SK-N-SH treated with all-trans-retinoic acid at 6 μM for 48 hours (cell line): ENCODE measurements around the gene PHF21B.

Experiments
- OSR1 ChIP-seq: fragments of 250-450 bp; sonication (Bioruptor Pico); IDR thresholded peaks from 2 replicates; pipeline ENCODE4 v1.8.0; 2022; ENCODE audit warnings: moderate library complexity, mild to moderate bottlenecking, inconsistent platforms
- RARB ChIP-seq: fragments of 250-450 bp; sonication (Bioruptor Pico); IDR thresholded peaks from 2 replicates; pipeline ENCODE4 v1.8.0; 2021; ENCODE audit warnings: mild to moderate bottlenecking, moderate library complexity
- TCF4 ChIP-seq: fragments of 250-450 bp; sonication (Bioruptor Pico); IDR thresholded peaks from 2 replicates; pipeline ENCODE4 v1.8.0; 2021; ENCODE audit warnings: mild to moderate bottlenecking, moderate library complexity, borderline replicate concordance
- TF ChIP-seq, protein P1 (sequence below): fragments of 250-450 bp; sonication (Bioruptor Pico); IDR thresholded peaks from 2 replicates; pipeline ENCODE4 v1.5.1; 2021; ENCODE audit warnings: mild to moderate bottlenecking, moderate library complexity

GRCh38 chr22:44963832-44964721 is 45.7 kb downstream of the PHF21B start:
- TF ChIP-seq, protein P1, sequence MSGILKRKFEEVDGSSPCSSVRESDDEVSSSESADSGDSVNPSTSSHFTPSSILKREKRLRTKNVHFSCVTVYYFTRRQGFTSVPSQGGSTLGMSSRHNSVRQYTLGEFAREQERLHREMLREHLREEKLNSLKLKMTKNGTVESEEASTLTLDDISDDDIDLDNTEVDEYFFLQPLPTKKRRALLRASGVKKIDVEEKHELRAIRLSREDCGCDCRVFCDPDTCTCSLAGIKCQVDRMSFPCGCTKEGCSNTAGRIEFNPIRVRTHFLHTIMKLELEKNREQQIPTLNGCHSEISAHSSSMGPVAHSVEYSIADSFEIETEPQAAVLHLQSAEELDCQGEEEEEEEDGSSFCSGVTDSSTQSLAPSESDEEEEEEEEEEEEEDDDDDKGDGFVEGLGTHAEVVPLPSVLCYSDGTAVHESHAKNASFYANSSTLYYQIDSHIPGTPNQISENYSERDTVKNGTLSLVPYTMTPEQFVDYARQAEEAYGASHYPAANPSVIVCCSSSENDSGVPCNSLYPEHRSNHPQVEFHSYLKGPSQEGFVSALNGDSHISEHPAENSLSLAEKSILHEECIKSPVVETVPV (CRISPR knock-in tag), result no peak
- no peak for TF ChIP-seq TCF4 (CRISPR knock-in tag)
- no peak for TF ChIP-seq RARB (CRISPR knock-in tag)
- TF ChIP-seq OSR1, result no peak
